ENCODE measurements around the gene HSPA2.
A peak's percentile ranks its signal among the peaks of the same experiment; 100 is the strongest.

Gene HSPA2

DNA sequence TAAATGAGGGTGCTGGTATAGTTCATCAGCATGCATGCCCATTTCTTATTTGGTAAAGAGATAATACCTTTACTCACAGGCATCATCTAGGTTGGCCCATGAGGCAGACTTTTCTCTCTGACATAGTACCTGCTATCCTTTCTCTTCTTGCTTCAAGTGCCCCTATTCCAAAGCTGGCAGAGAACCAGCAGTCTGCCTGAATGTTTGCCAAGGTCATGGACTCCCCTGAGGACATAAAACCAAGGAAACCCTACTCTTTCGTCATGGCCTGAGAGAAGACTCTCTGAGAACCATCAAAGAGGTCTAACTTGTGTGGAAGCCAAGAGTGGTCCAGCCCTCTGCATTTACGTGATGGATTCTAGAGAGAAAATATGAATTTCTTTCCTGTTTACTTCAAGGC is 21.1 kb downstream of the HSPA2 start:
- H3K14ac ChIP-seq (ENCODE audit: low read length in 2 of 2), result no peak overlapping the region
- no peak overlapping the region for H3K27ac ChIP-seq (ENCODE audit: low read length, poor library complexity, severe bottlenecking)
- WGBS, result 92% methylated on average over 2 of the region's 2 CpGs
- no peak overlapping the region for H2BK120ac ChIP-seq (ENCODE audit: low read depth, low read length)
- no peaks in the 10 kb centered on the region for H3K9me3 ChIP-seq (ENCODE audit: control insufficient read depth, low read length)
- H3K79me1 ChIP-seq (replicated peaks; ENCODE audit: low read length, poor library complexity, severe bottlenecking), result no peaks in the 10 kb centered on the region
- H3K36me3 ChIP-seq (ENCODE audit: control insufficient read depth in 1 of 2, insufficient read depth in 2 of 2, low read depth in 1 of 2, low read length in 2 of 2), result no peaks in the 10 kb centered on the region
- H3K4ac ChIP-seq (ENCODE audit: low read depth in 1 of 2, low read length in 2 of 2), result no peak overlapping the region
- H2BK12ac ChIP-seq (ENCODE audit: low read length in 2 of 2), result no peak overlapping the region
- no peak overlapping the region for H3K18ac ChIP-seq (ENCODE audit: low read depth in 1 of 2, low read length in 2 of 2)
- no peak overlapping the region for H4K91ac ChIP-seq (ENCODE audit: low read length)
- no peak overlapping the region for H3K4me2 ChIP-seq (ENCODE audit: low read length, poor library complexity, severe bottlenecking)
- no peak overlapping the region for H3K9ac ChIP-seq (ENCODE audit: low read length)
- H2AFZ ChIP-seq (ENCODE audit: low read depth, low read length), result no peak overlapping the region
- no peak overlapping the region for H2BK5ac ChIP-seq (ENCODE audit: low read depth, low read length, poor library complexity, severe bottlenecking)
- DNase-seq, result no peak
- H2AK5ac ChIP-seq (ENCODE audit: low read length, severe bottlenecking), result no peak overlapping the region
- no peak overlapping the region for H4K8ac ChIP-seq (ENCODE audit: low read length)
- H3K23ac ChIP-seq (ENCODE audit: low read length in 2 of 2), result no peak overlapping the region
- H2BK15ac ChIP-seq (ENCODE audit: low read depth, poor library complexity, severe bottlenecking), result no peak overlapping the region
- H3K4me3 ChIP-seq (ENCODE audit: insufficient read depth in 1 of 2, low read depth in 1 of 2, low read length in 2 of 2), result no peak overlapping the region
- H3K4me1 ChIP-seq (ENCODE audit: control insufficient read depth, insufficient read depth, low read depth, low read length), result peaks cover 3% of the 10 kb centered on the region
- H3K27me3 ChIP-seq (ENCODE audit: control insufficient read depth in 1 of 2, insufficient read depth in 1 of 2, low read length in 2 of 2), result no peaks in the 10 kb centered on the region

GRCh38 chr14:64562436-64562835 is 21.9 kb downstream of the HSPA2 start:
- Histone ChIP-seq H2AFZ (ENCODE audit: low read depth, low read length) (no peak overlapping the region), H2BK5ac (ENCODE audit: low read depth, low read length, poor library complexity, severe bottlenecking) (no peak overlapping the region), H3K4ac (ENCODE audit: low read depth in 1 of 2, low read length in 2 of 2) (no peak overlapping the region), H2BK120ac (ENCODE audit: low read depth, low read length) (no peak overlapping the region), H2BK12ac (ENCODE audit: low read length in 2 of 2) (peak overlapping the region in 1 of 2 experiments; percentile 38), H3K79me1 (replicated peaks; ENCODE audit: low read length, poor library complexity, severe bottlenecking) (no peaks in the 10 kb centered on the region), H3K18ac (ENCODE audit: low read depth in 1 of 2, low read length in 2 of 2) (no peak overlapping the region), H3K14ac (ENCODE audit: low read length in 2 of 2) (no peak overlapping the region), H3K9ac (ENCODE audit: low read length) (no peak overlapping the region), H3K27me3 (ENCODE audit: control insufficient read depth in 1 of 2, insufficient read depth in 1 of 2, low read length in 2 of 2) (no peaks in the 10 kb centered on the region), H3K4me2 (ENCODE audit: low read length, poor library complexity, severe bottlenecking) (no peak overlapping the region), H4K91ac (ENCODE audit: low read length) (no peak overlapping the region), H2AK5ac (ENCODE audit: low read length, severe bottlenecking) (peak overlapping the region; percentile 40), H2BK15ac (ENCODE audit: low read depth, poor library complexity, severe bottlenecking) (no peak overlapping the region), H3K36me3 (ENCODE audit: control insufficient read depth in 1 of 2, insufficient read depth in 2 of 2, low read depth in 1 of 2, low read length in 2 of 2) (no peaks in the 10 kb centered on the region), H3K27ac (ENCODE audit: low read length, poor library complexity, severe bottlenecking) (no peak overlapping the region), H3K9me3 (ENCODE audit: control insufficient read depth, low read length) (no peaks in the 10 kb centered on the region), H3K4me1 (ENCODE audit: control insufficient read depth, insufficient read depth, low read depth, low read length) (peaks cover 3% of the 10 kb centered on the region), H3K4me3 (ENCODE audit: insufficient read depth in 1 of 2, low read depth in 1 of 2, low read length in 2 of 2) (no peak overlapping the region), H4K8ac (ENCODE audit: low read length) (no peak overlapping the region), H3K23ac (ENCODE audit: low read length in 2 of 2) (no peak overlapping the region)
- DNase-seq, result no peak

DNA sequence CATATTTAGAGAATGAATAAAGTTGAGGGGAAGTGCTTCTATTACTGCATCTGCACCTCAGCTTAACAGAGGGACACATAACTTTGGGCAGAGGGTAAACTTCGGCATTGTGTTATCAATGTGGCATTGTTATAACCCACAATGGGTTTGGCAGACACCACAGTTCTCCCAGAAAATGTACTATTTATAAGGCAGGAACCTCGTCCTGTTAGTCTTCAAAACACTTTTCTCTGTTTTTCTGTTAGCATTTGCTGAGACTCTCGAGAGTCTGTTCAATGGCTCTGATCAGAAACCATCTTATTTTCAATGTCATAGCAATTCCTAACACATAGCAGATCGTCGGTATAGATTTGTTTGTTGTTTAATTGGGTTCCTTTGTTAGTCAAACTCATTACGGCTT is 23.2 kb downstream of the HSPA2 start:
- no peak overlapping the region for H4K8ac ChIP-seq (ENCODE audit: low read length)
- no peak overlapping the region for H2AFZ ChIP-seq (ENCODE audit: low read depth, low read length)
- no peak overlapping the region for H2BK15ac ChIP-seq (ENCODE audit: low read depth, poor library complexity, severe bottlenecking)
- no peak overlapping the region for H4K91ac ChIP-seq (ENCODE audit: low read length)
- H3K14ac ChIP-seq (ENCODE audit: low read length in 2 of 2), result no peak overlapping the region
- peaks cover 3% of the 10 kb centered on the region for H3K4me1 ChIP-seq (ENCODE audit: control insufficient read depth, insufficient read depth, low read depth, low read length)
- H3K9ac ChIP-seq (ENCODE audit: low read length), result no peak overlapping the region
- H3K4me2 ChIP-seq (ENCODE audit: low read length, poor library complexity, severe bottlenecking), result no peak overlapping the region
- no peak overlapping the region for H2BK12ac ChIP-seq (ENCODE audit: low read length in 2 of 2)
- H3K27me3 ChIP-seq (ENCODE audit: control insufficient read depth in 1 of 2, insufficient read depth in 1 of 2, low read length in 2 of 2), result no peaks in the 10 kb centered on the region
- WGBS, result 86% methylated on average over 6 of the region's 6 CpGs
- H3K27ac ChIP-seq (ENCODE audit: low read length, poor library complexity, severe bottlenecking), result no peak overlapping the region
- no peak overlapping the region for H2BK5ac ChIP-seq (ENCODE audit: low read depth, low read length, poor library complexity, severe bottlenecking)
- H3K79me1 ChIP-seq (replicated peaks; ENCODE audit: low read length, poor library complexity, severe bottlenecking), result no peaks in the 10 kb centered on the region
- no peak overlapping the region for H3K18ac ChIP-seq (ENCODE audit: low read depth in 1 of 2, low read length in 2 of 2)
- H2AK5ac ChIP-seq (ENCODE audit: low read length, severe bottlenecking), result no peak overlapping the region
- no peak overlapping the region for H2BK120ac ChIP-seq (ENCODE audit: low read depth, low read length)
- no peak overlapping the region for H3K23ac ChIP-seq (ENCODE audit: low read length in 2 of 2)
- no peak overlapping the region for H3K4ac ChIP-seq (ENCODE audit: low read depth in 1 of 2, low read length in 2 of 2)
- H3K36me3 ChIP-seq (ENCODE audit: control insufficient read depth in 1 of 2, insufficient read depth in 2 of 2, low read depth in 1 of 2, low read length in 2 of 2), result no peaks in the 10 kb centered on the region
- no peak overlapping the region for H3K4me3 ChIP-seq (ENCODE audit: insufficient read depth in 1 of 2, low read depth in 1 of 2, low read length in 2 of 2)
- no peak for DNase-seq
- no peaks in the 10 kb centered on the region for H3K9me3 ChIP-seq (ENCODE audit: control insufficient read depth, low read length)

GRCh38 chr14:64566651-64567122 is 26.1 kb downstream of the HSPA2 start:
- no peaks in the 10 kb centered on the region for H3K79me1 ChIP-seq (replicated peaks; ENCODE audit: low read length, poor library complexity, severe bottlenecking)
- H3K9ac ChIP-seq (ENCODE audit: low read length), result peak overlapping the region; percentile 64
- H3K27me3 ChIP-seq (ENCODE audit: control insufficient read depth in 1 of 2, insufficient read depth in 1 of 2, low read length in 2 of 2), result no peaks in the 10 kb centered on the region
- H3K9me3 ChIP-seq (ENCODE audit: control insufficient read depth, low read length), result no peaks in the 10 kb centered on the region
- no peak overlapping the region for H3K23ac ChIP-seq (ENCODE audit: low read length in 2 of 2)
- H2AFZ ChIP-seq (ENCODE audit: low read depth, low read length), result peak overlapping the region; percentile 6
- H3K36me3 ChIP-seq (ENCODE audit: control insufficient read depth in 1 of 2, insufficient read depth in 2 of 2, low read depth in 1 of 2, low read length in 2 of 2), result no peaks in the 10 kb centered on the region
- no peak for DNase-seq
- peak overlapping the region; percentile 4 for H4K8ac ChIP-seq (ENCODE audit: low read length)
- no peak overlapping the region for H3K4ac ChIP-seq (ENCODE audit: low read depth in 1 of 2, low read length in 2 of 2)
- H3K14ac ChIP-seq (ENCODE audit: low read length in 2 of 2), result no peak overlapping the region
- no peak overlapping the region for H2BK5ac ChIP-seq (ENCODE audit: low read depth, low read length, poor library complexity, severe bottlenecking)
- no peak overlapping the region for H4K91ac ChIP-seq (ENCODE audit: low read length)
- H2BK120ac ChIP-seq (ENCODE audit: low read depth, low read length), result no peak overlapping the region
- 87% methylated on average over 5 of the region's 5 CpGs for WGBS
- peak overlapping the region; percentile 2 to 58 for H3K18ac ChIP-seq (ENCODE audit: low read depth in 1 of 2, low read length in 2 of 2)
- H3K4me2 ChIP-seq (ENCODE audit: low read length, poor library complexity, severe bottlenecking), result no peak overlapping the region
- H2BK15ac ChIP-seq (ENCODE audit: low read depth, poor library complexity, severe bottlenecking), result no peak overlapping the region
- peaks cover 3% of the 10 kb centered on the region for H3K4me1 ChIP-seq (ENCODE audit: control insufficient read depth, insufficient read depth, low read depth, low read length)
- H3K27ac ChIP-seq (ENCODE audit: low read length, poor library complexity, severe bottlenecking), result no peak overlapping the region
- H2AK5ac ChIP-seq (ENCODE audit: low read length, severe bottlenecking), result no peak overlapping the region
- peak overlapping the region; percentile 6 to 7 for H2BK12ac ChIP-seq (ENCODE audit: low read length in 2 of 2)
- no peak overlapping the region for H3K4me3 ChIP-seq (ENCODE audit: insufficient read depth in 1 of 2, low read depth in 1 of 2, low read length in 2 of 2)
